OCI-LY1 (cell line): Measurements from ENCODE around the gene AHCTF1.

Experiments
- EZH2 ChIP-seq: fragments of 200-600 bp; sonication (generic), shearing (Covaris generic); IDR thresholded peaks from 2 replicates; pipeline ENCODE4 v1.8.0; 2017; ENCODE audit warnings: borderline replicate concordance, mixed run types, mild to moderate bottlenecking, antibody characterized with exemption, low read length, moderate library complexity, mixed read lengths
- TF ChIP-seq, protein P1 (sequence below): fragments of 200-600 bp; sonication (generic), shearing (Covaris generic); IDR thresholded peaks from 2 replicates; pipeline ENCODE4 v1.5.1; 2017; ENCODE audit warnings: mild to moderate bottlenecking, antibody characterized with exemption, low read length, moderate library complexity, mixed read lengths

DNA sequence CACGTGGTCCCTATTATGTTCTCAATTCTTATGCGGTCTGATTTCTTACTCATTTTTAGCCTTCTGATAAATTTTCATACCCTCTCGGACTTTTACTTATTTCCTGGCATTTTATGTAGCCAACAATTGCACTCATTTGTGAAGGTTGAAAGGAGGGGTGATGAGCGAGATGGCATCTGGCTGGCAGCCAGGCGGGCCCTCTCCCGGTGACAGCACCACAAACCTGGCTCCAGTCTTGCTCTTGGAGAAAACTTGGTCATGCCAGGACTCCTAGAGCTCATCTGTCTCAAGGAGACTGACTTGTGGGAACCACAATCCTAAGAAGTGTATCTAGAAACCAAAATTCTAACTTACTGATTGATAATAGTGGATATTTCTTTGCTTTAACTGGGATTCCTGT, 14.6 kb upstream of the AHCTF1 start:
- TF ChIP-seq, protein P1, sequence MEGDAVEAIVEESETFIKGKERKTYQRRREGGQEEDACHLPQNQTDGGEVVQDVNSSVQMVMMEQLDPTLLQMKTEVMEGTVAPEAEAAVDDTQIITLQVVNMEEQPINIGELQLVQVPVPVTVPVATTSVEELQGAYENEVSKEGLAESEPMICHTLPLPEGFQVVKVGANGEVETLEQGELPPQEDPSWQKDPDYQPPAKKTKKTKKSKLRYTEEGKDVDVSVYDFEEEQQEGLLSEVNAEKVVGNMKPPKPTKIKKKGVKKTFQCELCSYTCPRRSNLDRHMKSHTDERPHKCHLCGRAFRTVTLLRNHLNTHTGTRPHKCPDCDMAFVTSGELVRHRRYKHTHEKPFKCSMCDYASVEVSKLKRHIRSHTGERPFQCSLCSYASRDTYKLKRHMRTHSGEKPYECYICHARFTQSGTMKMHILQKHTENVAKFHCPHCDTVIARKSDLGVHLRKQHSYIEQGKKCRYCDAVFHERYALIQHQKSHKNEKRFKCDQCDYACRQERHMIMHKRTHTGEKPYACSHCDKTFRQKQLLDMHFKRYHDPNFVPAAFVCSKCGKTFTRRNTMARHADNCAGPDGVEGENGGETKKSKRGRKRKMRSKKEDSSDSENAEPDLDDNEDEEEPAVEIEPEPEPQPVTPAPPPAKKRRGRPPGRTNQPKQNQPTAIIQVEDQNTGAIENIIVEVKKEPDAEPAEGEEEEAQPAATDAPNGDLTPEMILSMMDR, result no peak
- TF ChIP-seq EZH2, result no peak
